Activated CD4-positive, alpha-beta T cell treated with anti-CD3 and anti-CD28 coated beads, Interleukin-2, amount 10 ng/mL, durations not matched to agents 24 days and 14 days (primary cell): ENCODE results near the gene PCDH15. TPM values are rescaled to one million over a fixed set of nuclear protein-coding genes. Genes with fewer than 3 reads are reported as not detected.

Experiments
- DNase-seq: peaks from one replicate; pipeline ENCODE4 v3.0.0; 2022
- H3K27ac Mint-ChIP-seq: one replicate; pipeline ENCODE4 v1.8.0; 2022; ENCODE audit warnings: mild to moderate bottlenecking, mixed read lengths
- H3K27me3 Mint-ChIP-seq: one replicate; pipeline ENCODE4 v1.8.0; 2022; ENCODE audit warnings: mixed read lengths
- H3K36me3 Mint-ChIP-seq: one replicate; pipeline ENCODE4 v1.8.0; 2022; ENCODE audit warnings: low read depth, mild to moderate bottlenecking, mixed read lengths
- H3K4me1 Mint-ChIP-seq: one replicate; pipeline ENCODE4 v1.8.0; 2021; ENCODE audit warnings: mixed read lengths
- H3K4me3 Mint-ChIP-seq: one replicate; pipeline ENCODE4 v1.8.0; 2022; ENCODE audit warnings: mild to moderate bottlenecking, moderate library complexity, mixed read lengths
- H3K9me3 Mint-ChIP-seq: one replicate; pipeline ENCODE4 v1.8.0; 2021; ENCODE audit warnings: mixed read lengths
- intact Hi-C: fragments of 100-400 bp; cut with micrococcal nuclease; formaldehyde crosslinking; loops from one replicate; pipeline ENCODE4 v1.15.1; 2023
- total RNA-seq: library from RNA; stranded (reverse); gene quantifications from 2 replicates; pipeline ENCODE4 v1.2.3, GENCODE V29; 2022

PCDH15 gene
- total RNA-seq, 1 donor from 2014 or later, result not detected

DNA sequence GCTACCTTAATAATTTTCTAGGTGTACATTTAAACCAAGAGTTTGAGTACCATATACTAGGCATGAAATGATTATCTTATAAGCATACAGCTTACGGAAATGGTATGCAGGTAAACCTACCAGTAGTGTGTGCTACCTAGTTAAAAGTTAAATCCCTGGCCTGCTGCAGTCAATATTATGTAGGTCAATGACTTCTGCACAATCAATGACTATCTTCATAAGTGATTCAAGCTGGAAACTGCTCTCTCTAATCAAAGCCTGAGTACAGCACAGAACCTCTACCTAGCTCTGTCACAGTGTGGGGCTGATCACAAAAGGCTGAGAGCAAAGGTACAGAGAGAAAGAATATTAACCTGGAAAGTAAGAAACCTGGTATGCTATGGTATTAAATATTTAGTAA is 733.7 kb downstream of the PCDH15 start:
- H3K4me1 Mint-ChIP-seq, result no peaks in the 10 kb centered on the region
- no peaks in the 10 kb centered on the region for H3K27me3 Mint-ChIP-seq
- no peaks in the 10 kb centered on the region for H3K36me3 Mint-ChIP-seq
- intact Hi-C loops, result no loop called here
- no peak overlapping the region for H3K4me3 Mint-ChIP-seq
- no peak overlapping the region for H3K27ac Mint-ChIP-seq
- H3K9me3 Mint-ChIP-seq, result no peaks in the 10 kb centered on the region
- no peak for DNase-seq

DNA sequence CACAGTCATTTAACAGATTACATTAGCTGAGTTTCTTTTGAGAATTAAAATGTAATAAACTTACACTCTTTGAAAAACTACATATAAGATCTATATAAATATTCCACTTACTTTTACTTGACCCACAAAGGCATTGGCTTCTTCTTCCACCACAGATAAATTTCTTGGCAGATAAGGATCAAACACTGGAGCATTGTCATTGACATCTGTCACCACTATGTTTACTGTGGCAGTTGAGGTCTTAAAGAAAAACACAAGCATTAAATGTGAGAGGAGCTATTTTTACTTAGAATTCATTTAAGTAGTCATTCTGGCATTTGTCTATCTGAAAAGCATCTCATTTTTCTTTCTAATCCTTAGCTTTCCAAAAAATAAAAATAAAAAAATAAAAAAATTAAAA is 734.4 kb downstream of the PCDH15 start:
- H3K27ac Mint-ChIP-seq, result no peak overlapping the region
- intact Hi-C loops, result no loop called here
- no peaks in the 10 kb centered on the region for H3K9me3 Mint-ChIP-seq
- no peak overlapping the region for H3K4me3 Mint-ChIP-seq
- DNase-seq, result no peak
- no peaks in the 10 kb centered on the region for H3K27me3 Mint-ChIP-seq
- H3K4me1 Mint-ChIP-seq, result no peaks in the 10 kb centered on the region
- no peaks in the 10 kb centered on the region for H3K36me3 Mint-ChIP-seq

DNA sequence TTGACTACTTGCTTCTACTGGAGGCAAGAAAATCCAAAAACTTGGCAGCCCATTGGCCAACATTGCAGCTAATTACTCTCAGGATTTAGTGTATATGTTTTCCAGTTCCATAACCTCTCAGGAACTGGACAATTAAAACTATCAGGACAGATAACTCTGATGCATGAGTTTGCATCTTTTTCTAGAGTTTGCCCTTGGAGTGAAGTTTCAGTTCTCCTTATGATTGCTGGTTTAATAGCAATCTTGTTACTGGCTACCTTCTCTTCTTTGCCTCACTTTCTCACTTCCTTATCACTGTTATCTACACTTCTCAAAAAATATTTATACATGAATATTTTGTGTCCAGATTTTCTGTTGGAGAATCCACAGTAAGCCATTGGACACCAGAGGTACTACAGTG is 735.9 kb downstream of the PCDH15 start:
- DNase-seq, result no peak
- Mint-ChIP-seq H3K27ac (no peak overlapping the region), H3K9me3 (no peaks in the 10 kb centered on the region), H3K36me3 (no peaks in the 10 kb centered on the region), H3K4me3 (no peak overlapping the region), H3K27me3 (no peaks in the 10 kb centered on the region), H3K4me1 (no peaks in the 10 kb centered on the region)
- intact Hi-C loops, result no loop called here

GRCh38 chr10:54064215-54064614 is 736.8 kb downstream of the PCDH15 start:
- Mint-ChIP-seq H3K9me3 (no peaks in the 10 kb centered on the region), H3K4me1 (no peaks in the 10 kb centered on the region), H3K36me3 (no peaks in the 10 kb centered on the region), H3K27ac (no peak overlapping the region), H3K27me3 (no peaks in the 10 kb centered on the region), H3K4me3 (no peak overlapping the region)
- intact Hi-C loops, result no loop called here
- no peak for DNase-seq

DNA sequence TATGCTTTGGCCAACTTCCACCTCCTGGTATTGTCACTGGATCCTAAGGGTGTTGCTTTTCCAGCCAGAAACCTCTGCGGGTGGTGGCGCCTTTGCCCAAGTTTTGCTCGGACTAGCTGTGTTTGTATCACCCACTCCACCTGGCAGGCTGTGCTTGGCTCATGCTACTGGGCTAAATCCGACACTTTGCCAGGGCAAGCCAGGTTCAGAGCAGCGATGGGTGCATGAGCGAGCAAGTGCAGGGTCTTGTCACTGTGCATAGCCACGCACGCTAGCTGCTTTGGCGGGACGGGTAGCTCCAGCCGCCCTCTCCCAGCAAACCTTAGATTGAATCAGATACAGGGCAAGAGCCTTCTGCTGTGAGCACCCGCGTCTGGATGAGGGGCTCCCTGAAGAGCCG is 737.5 kb downstream of the PCDH15 start:
- no peaks in the 10 kb centered on the region for H3K4me1 Mint-ChIP-seq
- intact Hi-C loops, result no loop called here
- peaks cover 3% of the 10 kb centered on the region for H3K9me3 Mint-ChIP-seq
- no peak overlapping the region for H3K27ac Mint-ChIP-seq
- no peak overlapping the region for H3K4me3 Mint-ChIP-seq
- no peaks in the 10 kb centered on the region for H3K27me3 Mint-ChIP-seq
- no peaks in the 10 kb centered on the region for H3K36me3 Mint-ChIP-seq
- no peak for DNase-seq

DNA sequence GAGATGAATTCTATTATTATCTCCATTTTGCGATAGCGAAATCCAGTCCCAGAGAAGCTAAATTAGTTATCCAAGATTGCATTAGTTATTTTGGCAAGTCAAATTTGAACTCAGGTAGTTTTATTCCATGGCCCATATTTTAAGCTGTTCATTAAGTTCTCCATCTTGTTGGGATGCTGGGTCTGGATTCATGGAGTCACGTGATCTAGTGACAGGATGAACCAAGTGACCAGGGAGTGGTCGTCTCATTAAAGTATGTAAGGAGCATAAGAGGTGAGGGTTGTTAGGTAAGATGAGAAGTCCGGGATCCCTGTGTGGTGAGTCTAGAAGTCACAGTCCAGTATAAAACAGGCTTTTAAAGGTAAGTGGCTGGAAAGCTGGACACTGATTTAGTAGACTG is 740.5 kb downstream of the PCDH15 start:
- Mint-ChIP-seq H3K9me3 (peaks cover 12% of the 10 kb centered on the region), H3K4me1 (no peaks in the 10 kb centered on the region), H3K36me3 (no peaks in the 10 kb centered on the region), H3K27me3 (no peaks in the 10 kb centered on the region), H3K27ac (no peak overlapping the region), H3K4me3 (no peak overlapping the region)
- intact Hi-C loops, result no loop called here
- no peak for DNase-seq

- no peak for DNase-seq
- Mint-ChIP-seq H3K4me1 (no peaks in the 10 kb centered on the region), H3K36me3 (no peaks in the 10 kb centered on the region), H3K27ac (no peak overlapping the region), H3K4me3 (no peak overlapping the region), H3K27me3 (no peaks in the 10 kb centered on the region), H3K9me3 (peaks cover 12% of the 10 kb centered on the region)
- intact Hi-C loops, result no loop called here
Measured at GRCh38 chr10:54057357-54057756, 743.7 kb downstream of the PCDH15 start.

- no peak overlapping the region for H3K27ac Mint-ChIP-seq
- no peak for DNase-seq
- H3K27me3 Mint-ChIP-seq, result no peaks in the 10 kb centered on the region
- no peaks in the 10 kb centered on the region for H3K9me3 Mint-ChIP-seq
- intact Hi-C loops, result no loop called here
- H3K4me3 Mint-ChIP-seq, result no peak overlapping the region
- H3K36me3 Mint-ChIP-seq, result no peaks in the 10 kb centered on the region
- no peaks in the 10 kb centered on the region for H3K4me1 Mint-ChIP-seq
Measured at GRCh38 chr10:54026340-54026739, 774.7 kb downstream of the PCDH15 start.

DNA sequence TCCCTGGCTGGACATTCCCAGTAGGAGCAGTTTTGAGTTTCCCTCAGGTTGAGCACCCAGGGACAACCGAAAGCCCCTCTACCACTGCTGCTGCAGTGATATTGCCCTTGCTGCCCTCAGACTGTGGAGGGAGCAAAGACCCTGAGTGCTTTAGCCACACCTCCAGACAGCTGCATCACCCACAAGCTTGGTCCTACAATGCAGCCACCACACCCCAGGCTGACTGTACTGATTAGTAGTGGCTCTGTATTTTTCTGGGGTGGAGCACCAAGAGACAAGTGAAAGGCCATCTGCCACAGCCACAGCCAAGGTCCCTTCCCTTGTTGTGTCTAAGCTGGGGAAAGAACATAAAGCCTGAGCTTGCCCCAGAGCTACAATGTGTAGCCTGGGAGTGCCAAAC is 789.9 kb downstream of the PCDH15 start:
- Mint-ChIP-seq H3K27ac (no peak overlapping the region), H3K27me3 (no peaks in the 10 kb centered on the region), H3K4me1 (no peaks in the 10 kb centered on the region), H3K9me3 (peaks cover 7% of the 10 kb centered on the region), H3K4me3 (no peak overlapping the region), H3K36me3 (no peaks in the 10 kb centered on the region)
- intact Hi-C loops, result no loop called here
- no peak for DNase-seq

- intact Hi-C loops, result no loop called here
- no peak overlapping the region for H3K27ac Mint-ChIP-seq
Measured at GRCh38 chr10:54010337-54010933, 790.6 kb downstream of the PCDH15 start.

DNA sequence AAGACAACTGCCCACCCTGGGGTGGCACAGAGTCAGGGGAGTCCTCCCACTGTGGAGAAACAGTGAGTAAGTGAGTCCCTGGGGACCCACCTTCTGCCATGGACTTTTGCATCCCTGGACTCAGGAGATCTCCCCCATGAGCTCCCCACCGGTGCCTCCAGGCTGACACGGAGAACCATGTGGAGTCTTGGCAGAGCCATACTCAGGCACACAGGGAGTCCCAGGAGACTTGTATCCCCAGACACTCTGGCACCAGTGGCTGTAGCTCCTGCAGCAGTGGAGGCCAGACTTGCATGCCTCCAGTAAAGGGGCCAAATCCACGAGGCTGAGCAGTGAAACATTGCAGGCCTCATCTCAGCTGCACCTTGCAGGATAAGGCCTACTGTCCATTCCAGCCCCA is 791.4 kb downstream of the PCDH15 start:
- Mint-ChIP-seq H3K27ac (no peak overlapping the region), H3K9me3 (peaks cover under 1% of the 10 kb centered on the region), H3K4me3 (no peak overlapping the region), H3K27me3 (no peaks in the 10 kb centered on the region), H3K36me3 (no peaks in the 10 kb centered on the region), H3K4me1 (no peaks in the 10 kb centered on the region)
- DNase-seq, result no peak
- intact Hi-C loops, result no loop called here

More at GRCh38 chr10:54010337-54010933, 790.6 kb downstream of the PCDH15 start:
- no peak overlapping the region for H3K4me3 Mint-ChIP-seq
- peaks cover 4% of the 10 kb centered on the region for H3K9me3 Mint-ChIP-seq
- H3K36me3 Mint-ChIP-seq, result no peaks in the 10 kb centered on the region
- no peaks in the 10 kb centered on the region for H3K27me3 Mint-ChIP-seq
- no peak for DNase-seq
- H3K4me1 Mint-ChIP-seq, result no peaks in the 10 kb centered on the region

DNA sequence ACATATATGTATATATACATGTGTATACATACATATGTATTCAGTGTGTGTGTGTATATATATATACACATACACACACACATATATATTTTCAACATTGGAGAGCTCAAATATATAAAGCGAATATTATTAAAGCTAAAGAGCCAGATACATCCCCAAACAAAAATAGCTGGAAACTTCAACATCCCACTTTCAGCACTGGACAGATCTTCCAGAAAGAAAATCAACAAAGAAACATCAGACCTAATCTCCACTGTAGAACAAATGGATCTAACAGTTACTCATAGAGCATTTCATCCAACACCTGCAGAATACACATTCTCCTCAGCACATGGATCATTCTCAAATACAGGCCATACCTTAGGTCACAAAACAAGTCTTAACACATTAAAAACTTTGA is 799.0 kb downstream of the PCDH15 start:
- Mint-ChIP-seq H3K4me1 (no peaks in the 10 kb centered on the region), H3K4me3 (no peak overlapping the region), H3K27me3 (no peaks in the 10 kb centered on the region), H3K9me3 (peaks cover 3% of the 10 kb centered on the region), H3K27ac (no peak overlapping the region), H3K36me3 (no peaks in the 10 kb centered on the region)
- intact Hi-C loops, result no loop called here
- DNase-seq, result no peak

GRCh38 chr10:53997953-53998352 is 803.1 kb downstream of the PCDH15 start:
- Mint-ChIP-seq H3K9me3 (peaks cover 3% of the 10 kb centered on the region), H3K27me3 (no peaks in the 10 kb centered on the region), H3K4me3 (no peak overlapping the region), H3K27ac (no peak overlapping the region), H3K4me1 (no peaks in the 10 kb centered on the region), H3K36me3 (no peaks in the 10 kb centered on the region)
- intact Hi-C loops, result no loop called here
- DNase-seq, result no peak

- H3K4me1 Mint-ChIP-seq, result no peaks in the 10 kb centered on the region
- intact Hi-C loops, result no loop called here
- no peak overlapping the region for H3K4me3 Mint-ChIP-seq
- H3K9me3 Mint-ChIP-seq, result no peaks in the 10 kb centered on the region
- H3K27ac Mint-ChIP-seq, result no peak overlapping the region
- DNase-seq, result no peak
- no peaks in the 10 kb centered on the region for H3K27me3 Mint-ChIP-seq
- no peaks in the 10 kb centered on the region for H3K36me3 Mint-ChIP-seq
Measured at GRCh38 chr10:53990799-53991238, 810.2 kb downstream of the PCDH15 start.

GRCh38 chr10:53983431-53983830 is 817.6 kb downstream of the PCDH15 start:
- Mint-ChIP-seq H3K27me3 (no peaks in the 10 kb centered on the region), H3K9me3 (peaks cover 3% of the 10 kb centered on the region), H3K4me3 (no peak overlapping the region), H3K27ac (no peak overlapping the region), H3K4me1 (no peaks in the 10 kb centered on the region), H3K36me3 (no peaks in the 10 kb centered on the region)
- DNase-seq, result no peak
- intact Hi-C loops, result no loop called here
